Fibroblast of lung (primary cell): ENCODE results near the gene DPH6. TPM values are rescaled to one million over a fixed set of nuclear protein-coding genes. Genes with fewer than 3 reads are reported as not detected.

Source experiments
- DNase-seq, 2 donors: peaks; one replicate each; pipeline versions ENCODE4 v3.0.0 to v3.0.0-alpha.2; 2010; ENCODE audit warnings: low read depth in 2 of 2
- H2AFZ ChIP-seq: 2 replicates; pipeline ENCODE4 v1.5.1; 2012; ENCODE audit warnings: low read length, control low read depth, inconsistent platforms
- H3K27ac ChIP-seq: 2 replicates; pipeline ENCODE4 v1.5.1; 2011; ENCODE audit warnings: low read length, control low read depth; ENCODE audit not compliant: insufficient read depth
- H3K27me3 ChIP-seq: 2 replicates; pipeline ENCODE4 v1.5.1; 2011; ENCODE audit warnings: mild to moderate bottlenecking, low read length; ENCODE audit not compliant: control insufficient read depth, insufficient read depth
- H3K36me3 ChIP-seq: 2 replicates; pipeline ENCODE4 v1.5.1; 2011; ENCODE audit warnings: low read length; ENCODE audit not compliant: control insufficient read depth, insufficient read depth
- H3K4me1 ChIP-seq: 2 replicates; pipeline ENCODE4 v1.5.1; 2011; ENCODE audit warnings: low read length; ENCODE audit not compliant: control insufficient read depth, insufficient read depth; ENCODE audit errors: extremely low read depth
- H3K4me2 ChIP-seq: 2 replicates; pipeline ENCODE4 v1.5.1; 2011; ENCODE audit warnings: low read length, control low read depth; ENCODE audit not compliant: insufficient read depth; ENCODE audit errors: extremely low read depth
- H3K4me3 ChIP-seq, 4 experiments: fragments of 200-600 bp in 1 of 4; sonication (generic) in 1 of 4; replicated peaks in 1 of 4; 2 replicates each; pipeline ENCODE4 v1.5.1; 2011 to 2016; ENCODE audit warnings: low read length in 4 of 4, low read depth in 3 of 4, mild to moderate bottlenecking in 3 of 4, control low read depth in 2 of 4, inconsistent platforms in 1 of 4, mixed read lengths in 1 of 4; ENCODE audit not compliant: insufficient read depth in 1 of 4; ENCODE audit errors: control extremely low read depth in 1 of 4
- H3K79me2 ChIP-seq: 2 replicates; pipeline ENCODE4 v1.5.1; 2012; ENCODE audit warnings: mild to moderate bottlenecking, low read length, inconsistent platforms; ENCODE audit not compliant: control insufficient read depth, insufficient read depth
- H3K9ac ChIP-seq: 2 replicates; pipeline ENCODE4 v1.5.1; 2011; ENCODE audit warnings: mild to moderate bottlenecking, low read length, control low read depth; ENCODE audit not compliant: insufficient read depth
- H3K9me3 ChIP-seq: 2 replicates; pipeline ENCODE4 v1.5.1; 2012; ENCODE audit warnings: low read depth, low read length; ENCODE audit not compliant: control insufficient read depth, insufficient read depth
- H4K20me1 ChIP-seq: 2 replicates; pipeline ENCODE4 v1.5.1; 2011; ENCODE audit warnings: low read length; ENCODE audit not compliant: control insufficient read depth, insufficient read depth; ENCODE audit errors: extremely low read depth
- EZH2 ChIP-seq: IDR thresholded peaks from 2 replicates; pipeline ENCODE4 v1.5.1; 2012; ENCODE audit warnings: low read length, control low read depth, mild to moderate bottlenecking; ENCODE audit errors: missing control alignments
- polyA plus RNA-seq, 2 donors: library from polyadenylated mRNA; depleted of rRNA in 1 of 2; stranded (reverse) in 1 of 2; unstranded in 1 of 2; fragments of >200 nt; gene quantifications; 2 replicates each; pipeline ENCODE4 v1.2.1, GENCODE V29; 2011 to 2012; ENCODE audit warnings: missing spikeins in 1 of 2
- total RNA-seq: library from RNA; depleted of rRNA; stranded (reverse); fragments of >200 nt; gene quantifications from 2 replicates; pipeline ENCODE4 v1.2.1, GENCODE V29; 2014
- TF ChIP-seq, protein P1 (sequence below), 2 donors: IDR thresholded peaks in 1 of 2; conservative IDR thresholded peaks in 1 of 2; 1 replicate in 1 of 2; 2 replicates in 1 of 2; pipeline ENCODE4 v1.5.1; 2011 to 2012; ENCODE audit warnings: low read length in 2 of 2, control low read depth in 1 of 2, inconsistent platforms in 1 of 2, low read depth in 1 of 2, mild to moderate bottlenecking in 1 of 2

DPH6 gene
- total and polyA plus RNA-seq, 2 donors (not counting 1 experiment from before 2014, with no cell fraction given) = 9.7 to 13.5 TPM

- no peaks in the 10 kb centered on the region for H3K9me3 ChIP-seq
- H3K4me2 ChIP-seq = no peak overlapping the region
- H3K9ac ChIP-seq = no peak overlapping the region
- peak in 1 of 2 donors; percentile 17 for DNase-seq
- TF ChIP-seq, protein P1, sequence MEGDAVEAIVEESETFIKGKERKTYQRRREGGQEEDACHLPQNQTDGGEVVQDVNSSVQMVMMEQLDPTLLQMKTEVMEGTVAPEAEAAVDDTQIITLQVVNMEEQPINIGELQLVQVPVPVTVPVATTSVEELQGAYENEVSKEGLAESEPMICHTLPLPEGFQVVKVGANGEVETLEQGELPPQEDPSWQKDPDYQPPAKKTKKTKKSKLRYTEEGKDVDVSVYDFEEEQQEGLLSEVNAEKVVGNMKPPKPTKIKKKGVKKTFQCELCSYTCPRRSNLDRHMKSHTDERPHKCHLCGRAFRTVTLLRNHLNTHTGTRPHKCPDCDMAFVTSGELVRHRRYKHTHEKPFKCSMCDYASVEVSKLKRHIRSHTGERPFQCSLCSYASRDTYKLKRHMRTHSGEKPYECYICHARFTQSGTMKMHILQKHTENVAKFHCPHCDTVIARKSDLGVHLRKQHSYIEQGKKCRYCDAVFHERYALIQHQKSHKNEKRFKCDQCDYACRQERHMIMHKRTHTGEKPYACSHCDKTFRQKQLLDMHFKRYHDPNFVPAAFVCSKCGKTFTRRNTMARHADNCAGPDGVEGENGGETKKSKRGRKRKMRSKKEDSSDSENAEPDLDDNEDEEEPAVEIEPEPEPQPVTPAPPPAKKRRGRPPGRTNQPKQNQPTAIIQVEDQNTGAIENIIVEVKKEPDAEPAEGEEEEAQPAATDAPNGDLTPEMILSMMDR (conservative IDR thresholded peaks at IDR 0.05 in 1 of 2, IDR thresholded peaks at IDR 0.05 in 1 of 2; ENCODE audit: low read depth in 1 of 2, low read length in 2 of 2) = no peak
- no peak for TF ChIP-seq EZH2
- no peak overlapping the region for H3K27ac ChIP-seq
- H2AFZ ChIP-seq = no peak overlapping the region
- no peaks in the 10 kb centered on the region for H3K4me1 ChIP-seq
- no peaks in the 10 kb centered on the region for H4K20me1 ChIP-seq
- no peaks in the 10 kb centered on the region for H3K36me3 ChIP-seq
- no peak overlapping the region for H3K4me3 ChIP-seq
- H3K79me2 ChIP-seq = no peaks in the 10 kb centered on the region
- no peaks in the 10 kb centered on the region for H3K27me3 ChIP-seq
Measured at GRCh38 chr15:35548435-35548834, 2.5 kb upstream of the DPH6 start.

DNA sequence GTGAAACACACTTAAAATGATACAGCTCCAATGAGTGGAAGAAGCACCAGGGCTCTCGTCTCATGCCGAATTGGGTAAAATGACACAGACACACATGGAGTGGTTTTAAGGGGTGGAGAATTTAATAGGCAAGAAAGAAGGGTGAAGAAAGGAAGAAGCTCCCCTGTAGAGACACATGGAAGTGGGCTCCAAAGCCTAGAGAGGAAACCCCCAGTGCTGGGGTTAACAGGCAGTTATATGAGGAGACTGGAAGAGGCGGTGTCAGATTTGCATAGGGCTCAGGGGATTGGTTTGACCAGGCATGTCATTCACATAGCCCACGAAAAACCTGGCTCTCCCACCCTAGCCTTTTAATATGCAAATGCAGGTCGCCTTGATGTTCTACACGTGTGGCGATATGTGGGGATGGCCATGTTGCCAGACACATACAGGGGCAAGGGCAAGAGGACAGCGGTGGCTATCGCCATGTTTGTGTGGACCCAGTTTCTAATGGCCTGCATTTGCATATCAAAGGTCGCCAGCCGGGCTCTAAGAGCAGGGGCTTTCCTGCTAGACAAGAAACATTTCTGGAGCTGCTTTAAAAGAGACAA is 1.9 kb upstream of the DPH6 start:
- no peaks in the 10 kb centered on the region for H3K9me3 ChIP-seq
- H2AFZ ChIP-seq = no peak overlapping the region
- no peaks in the 10 kb centered on the region for H3K36me3 ChIP-seq
- H3K27ac ChIP-seq = no peak overlapping the region
- H3K4me1 ChIP-seq = no peaks in the 10 kb centered on the region
- no peak for DNase-seq
- no peak overlapping the region for H3K4me3 ChIP-seq
- H3K79me2 ChIP-seq = no peaks in the 10 kb centered on the region
- no peak overlapping the region for H3K4me2 ChIP-seq
- H3K9ac ChIP-seq = no peak overlapping the region
- TF ChIP-seq, protein P1 (conservative IDR thresholded peaks at IDR 0.05 in 1 of 2, IDR thresholded peaks at IDR 0.05 in 1 of 2; ENCODE audit: low read depth in 1 of 2, low read length in 2 of 2) = no peak
- TF ChIP-seq EZH2 = no peak
- no peaks in the 10 kb centered on the region for H4K20me1 ChIP-seq
- H3K27me3 ChIP-seq = no peaks in the 10 kb centered on the region

GRCh38 chr15:35546511-35547381 is 781 bp upstream of the DPH6 start:
- H3K4me3 ChIP-seq = peak overlapping the region; percentile 56 to 73 (median 66)
- TF ChIP-seq, protein P1 (conservative IDR thresholded peaks at IDR 0.05 in 1 of 2, IDR thresholded peaks at IDR 0.05 in 1 of 2; ENCODE audit: low read depth in 1 of 2, low read length in 2 of 2) = no peak
- no peak for TF ChIP-seq EZH2
- H3K27me3 ChIP-seq = no peaks in the 10 kb centered on the region
- H3K9me3 ChIP-seq = no peaks in the 10 kb centered on the region
- no peaks in the 10 kb centered on the region for H3K4me1 ChIP-seq
- peak overlapping the region; percentile 83 for H3K9ac ChIP-seq
- H3K36me3 ChIP-seq = no peaks in the 10 kb centered on the region
- peak in 1 of 2 donors; percentile 12 for DNase-seq
- peak overlapping the region; percentile 86 for H3K4me2 ChIP-seq
- H4K20me1 ChIP-seq = no peaks in the 10 kb centered on the region
- H3K79me2 ChIP-seq = no peaks in the 10 kb centered on the region
- peak overlapping the region; percentile 32 for H2AFZ ChIP-seq
- H3K27ac ChIP-seq = peak overlapping the region; percentile 95
